ENCODE results near the gene FOXA2. TPM values are rescaled to one million over a fixed set of nuclear protein-coding genes. Genes with fewer than 3 reads are reported as not detected.

FOXA2 gene
- total and polyA plus RNA-seq, 2 of the 13 experiments (the other 11 are each of a cell fraction or from before 2014, with no cell fraction given) = 8.8 to 12.2 TPM

DNA sequence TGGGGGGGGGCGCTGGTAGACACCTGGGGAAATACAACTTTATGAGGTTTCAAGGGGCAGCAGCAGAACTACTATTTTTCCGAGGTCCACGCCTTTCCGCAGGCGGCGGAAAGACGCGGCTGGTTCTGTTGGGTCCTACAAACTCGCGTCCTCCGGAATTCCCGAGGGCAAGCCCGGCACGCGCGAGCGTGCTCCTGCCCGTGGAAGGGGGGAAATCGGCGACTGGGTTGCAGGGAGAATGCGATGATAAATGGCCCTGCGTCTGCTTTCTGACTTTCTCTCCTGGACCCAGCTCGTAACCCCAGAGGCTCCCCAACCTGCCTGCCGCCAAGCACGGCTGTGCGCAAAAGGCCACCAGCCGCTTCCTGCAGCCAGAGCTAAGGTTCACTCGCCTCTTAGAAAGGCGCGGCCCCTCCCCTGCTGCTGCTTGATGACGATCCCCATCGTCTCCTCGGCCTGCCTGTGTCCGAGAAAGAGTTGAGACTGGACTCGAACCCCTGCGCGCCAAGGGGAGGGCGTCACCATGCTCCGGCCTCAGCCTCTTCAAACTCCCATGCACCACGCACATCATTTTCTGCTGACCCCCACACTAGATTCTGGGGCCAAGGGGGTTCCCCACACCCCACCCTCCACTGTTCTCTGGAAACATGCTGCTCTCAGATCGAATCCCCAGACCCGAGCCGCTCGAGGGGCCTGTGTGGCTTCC is 6.7 kb downstream of the FOXA2 start (continued):
- TF ChIP-seq ZNF564 (CRISPR knock-in tag; IDR thresholded peaks at IDR 0.05) (peak; percentile 77; the same call in 1 of the 2 replicates), KDM6A (CRISPR knock-in tag; IDR thresholded peaks at IDR 0.05; ENCODE audit: low read depth) (0 out of 2 replicates have a peak, but pooled peaks have one; percentile 7), ZNF597 (CRISPR knock-in tag; IDR thresholded peaks at IDR 0.05) (no peak), ZNF260 (CRISPR knock-in tag; IDR thresholded peaks at IDR 0.05; ENCODE audit: borderline replicate concordance, low read depth) (no peak), ELF1 (CRISPR knock-in tag; IDR thresholded peaks at IDR 0.05) (no peak; the same call in 1 of the 2 replicates), ZNF430 (CRISPR knock-in tag; IDR thresholded peaks at IDR 0.05) (peak; percentile 57; the same call in 1 of the 2 replicates), MXD4 (CRISPR knock-in tag; IDR thresholded peaks at IDR 0.05) (0 out of 2 replicates have a peak, but pooled peaks have one; percentile 28), ATRX (CRISPR knock-in tag; IDR thresholded peaks at IDR 0.05; ENCODE audit: borderline replicate concordance) (no peak), ZNF138 (CRISPR knock-in tag; IDR thresholded peaks at IDR 0.05; ENCODE audit: low read depth) (no peak), ARID2 (CRISPR knock-in tag; IDR thresholded peaks at IDR 0.05; ENCODE audit: borderline replicate concordance) (peak; percentile 80; the same call in 1 of the 2 replicates), ZNF598 (CRISPR knock-in tag; IDR thresholded peaks at IDR 0.05; ENCODE audit: borderline replicate concordance) (peak; percentile 95), GABPB1 (CRISPR knock-in tag; IDR thresholded peaks at IDR 0.05) (peak; percentile 55; the same call in 1 of the 2 replicates), ZNF414 (CRISPR knock-in tag; IDR thresholded peaks at IDR 0.05) (no peak), NFRKB (IDR thresholded peaks at IDR 0.05) (no peak), SKI (IDR thresholded peaks at IDR 0.05; ENCODE audit: partially characterized antibody) (no peak), TMF1 (CRISPR knock-in tag; IDR thresholded peaks at IDR 0.05; ENCODE audit: low read depth) (no peak; the same call in 1 of the 2 replicates), MED13 (CRISPR knock-in tag; IDR thresholded peaks at IDR 0.05) (0 out of 2 replicates have a peak, but pooled peaks have one; percentile 32), PCBP1 (IDR thresholded peaks at IDR 0.05; ENCODE audit: borderline replicate concordance, low read depth, low read length) (0 out of 2 replicates have a peak, but pooled peaks have one; percentile 28)
- TF ChIP-seq, protein P1, sequence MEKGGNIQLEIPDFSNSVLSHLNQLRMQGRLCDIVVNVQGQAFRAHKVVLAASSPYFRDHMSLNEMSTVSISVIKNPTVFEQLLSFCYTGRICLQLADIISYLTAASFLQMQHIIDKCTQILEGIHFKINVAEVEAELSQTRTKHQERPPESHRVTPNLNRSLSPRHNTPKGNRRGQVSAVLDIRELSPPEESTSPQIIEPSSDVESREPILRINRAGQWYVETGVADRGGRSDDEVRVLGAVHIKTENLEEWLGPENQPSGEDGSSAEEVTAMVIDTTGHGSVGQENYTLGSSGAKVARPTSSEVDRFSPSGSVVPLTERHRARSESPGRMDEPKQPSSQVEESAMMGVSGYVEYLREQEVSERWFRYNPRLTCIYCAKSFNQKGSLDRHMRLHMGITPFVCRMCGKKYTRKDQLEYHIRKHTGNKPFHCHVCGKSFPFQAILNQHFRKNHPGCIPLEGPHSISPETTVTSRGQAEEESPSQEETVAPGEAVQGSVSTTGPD (CRISPR knock-in tag; IDR thresholded peaks at IDR 0.05) = no peak
- TF ChIP-seq, protein P2, sequence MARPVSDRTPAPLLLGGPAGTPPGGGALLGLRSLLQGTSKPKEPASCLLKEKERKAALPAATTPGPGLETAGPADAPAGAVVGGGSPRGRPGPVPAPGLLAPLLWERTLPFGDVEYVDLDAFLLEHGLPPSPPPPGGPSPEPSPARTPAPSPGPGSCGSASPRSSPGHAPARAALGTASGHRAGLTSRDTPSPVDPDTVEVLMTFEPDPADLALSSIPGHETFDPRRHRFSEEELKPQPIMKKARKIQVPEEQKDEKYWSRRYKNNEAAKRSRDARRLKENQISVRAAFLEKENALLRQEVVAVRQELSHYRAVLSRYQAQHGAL (CRISPR knock-in tag; IDR thresholded peaks at IDR 0.05; ENCODE audit: not compliant biosample characterization) = no peak
- TF ChIP-seq, protein P3, sequence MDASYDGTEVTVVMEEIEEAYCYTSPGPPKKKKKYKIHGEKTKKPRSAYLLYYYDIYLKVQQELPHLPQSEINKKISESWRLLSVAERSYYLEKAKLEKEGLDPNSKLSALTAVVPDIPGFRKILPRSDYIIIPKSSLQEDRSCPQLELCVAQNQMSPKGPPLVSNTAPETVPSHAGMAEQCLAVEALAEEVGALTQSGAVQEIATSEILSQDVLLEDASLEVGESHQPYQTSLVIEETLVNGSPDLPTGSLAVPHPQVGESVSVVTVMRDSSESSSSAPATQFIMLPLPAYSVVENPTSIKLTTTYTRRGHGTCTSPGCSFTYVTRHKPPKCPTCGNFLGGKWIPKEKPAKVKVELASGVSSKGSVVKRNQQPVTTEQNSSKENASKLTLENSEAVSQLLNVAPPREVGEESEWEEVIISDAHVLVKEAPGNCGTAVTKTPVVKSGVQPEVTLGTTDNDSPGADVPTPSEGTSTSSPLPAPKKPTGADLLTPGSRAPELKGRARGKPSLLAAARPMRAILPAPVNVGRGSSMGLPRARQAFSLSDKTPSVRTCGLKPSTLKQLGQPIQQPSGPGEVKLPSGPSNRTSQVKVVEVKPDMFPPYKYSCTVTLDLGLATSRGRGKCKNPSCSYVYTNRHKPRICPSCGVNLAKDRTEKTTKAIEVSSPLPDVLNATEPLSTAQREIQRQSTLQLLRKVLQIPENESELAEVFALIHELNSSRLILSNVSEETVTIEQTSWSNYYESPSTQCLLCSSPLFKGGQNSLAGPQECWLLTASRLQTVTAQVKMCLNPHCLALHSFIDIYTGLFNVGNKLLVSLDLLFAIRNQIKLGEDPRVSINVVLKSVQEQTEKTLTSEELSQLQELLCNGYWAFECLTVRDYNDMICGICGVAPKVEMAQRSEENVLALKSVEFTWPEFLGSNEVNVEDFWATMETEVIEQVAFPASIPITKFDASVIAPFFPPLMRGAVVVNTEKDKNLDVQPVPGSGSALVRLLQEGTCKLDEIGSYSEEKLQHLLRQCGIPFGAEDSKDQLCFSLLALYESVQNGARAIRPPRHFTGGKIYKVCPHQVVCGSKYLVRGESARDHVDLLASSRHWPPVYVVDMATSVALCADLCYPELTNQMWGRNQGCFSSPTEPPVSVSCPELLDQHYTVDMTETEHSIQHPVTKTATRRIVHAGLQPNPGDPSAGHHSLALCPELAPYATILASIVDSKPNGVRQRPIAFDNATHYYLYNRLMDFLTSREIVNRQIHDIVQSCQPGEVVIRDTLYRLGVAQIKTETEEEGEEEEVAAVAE (CRISPR knock-in tag; IDR thresholded peaks at IDR 0.05; ENCODE audit: borderline replicate concordance) = no peak
